NCI-H1694 (cell line): Measurements from ENCODE around the gene AFTPH.

ENCODE experiments used
- DNase-seq: peaks from one replicate; lab custom pipeline; 2025; lab: John Stamatoyannopoulos, UW

The AFTPH gene

DNA sequence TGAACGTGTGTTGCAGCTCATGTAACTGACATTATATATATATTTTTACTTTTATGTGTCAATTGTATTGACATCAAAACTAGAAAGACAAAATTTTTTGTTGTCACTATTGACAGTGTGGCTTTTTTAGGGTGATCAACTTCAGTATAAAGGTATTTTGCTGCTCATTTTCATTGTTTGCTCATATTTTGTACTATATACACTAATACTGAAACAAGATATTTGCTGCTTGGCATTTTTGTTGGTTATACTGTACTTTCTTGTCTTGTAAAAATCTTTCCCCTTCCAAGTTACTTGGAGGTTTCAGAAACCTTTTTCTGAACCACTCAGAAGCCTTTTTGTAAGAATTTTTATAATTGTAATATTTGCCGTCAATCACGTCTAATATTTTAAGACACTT is 16.5 kb downstream of the AFTPH start:
- no peak for DNase-seq

DNA sequence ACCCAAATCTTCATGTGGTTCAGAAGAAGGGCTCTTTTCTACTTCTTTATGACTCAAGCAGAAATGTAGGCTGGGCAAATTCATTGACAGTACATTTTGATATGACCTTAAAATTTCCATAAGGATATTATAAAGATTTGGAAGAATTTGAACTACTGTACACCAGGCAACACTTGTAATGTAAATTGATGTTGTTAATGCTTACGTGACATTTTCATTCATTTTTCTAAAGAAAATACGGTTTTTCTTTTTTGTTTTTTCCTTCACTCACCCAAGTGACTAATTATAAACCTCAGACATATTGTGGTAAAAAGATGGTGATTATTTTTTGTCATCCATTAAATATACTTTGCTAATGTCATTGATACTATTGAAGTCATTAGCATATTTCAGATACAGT is 17.4 kb downstream of the AFTPH start:
- DNase-seq = no peak

GRCh38 chr2:64542071-64543007 is 18.2 kb downstream of the AFTPH start:
- no peak for DNase-seq

DNA sequence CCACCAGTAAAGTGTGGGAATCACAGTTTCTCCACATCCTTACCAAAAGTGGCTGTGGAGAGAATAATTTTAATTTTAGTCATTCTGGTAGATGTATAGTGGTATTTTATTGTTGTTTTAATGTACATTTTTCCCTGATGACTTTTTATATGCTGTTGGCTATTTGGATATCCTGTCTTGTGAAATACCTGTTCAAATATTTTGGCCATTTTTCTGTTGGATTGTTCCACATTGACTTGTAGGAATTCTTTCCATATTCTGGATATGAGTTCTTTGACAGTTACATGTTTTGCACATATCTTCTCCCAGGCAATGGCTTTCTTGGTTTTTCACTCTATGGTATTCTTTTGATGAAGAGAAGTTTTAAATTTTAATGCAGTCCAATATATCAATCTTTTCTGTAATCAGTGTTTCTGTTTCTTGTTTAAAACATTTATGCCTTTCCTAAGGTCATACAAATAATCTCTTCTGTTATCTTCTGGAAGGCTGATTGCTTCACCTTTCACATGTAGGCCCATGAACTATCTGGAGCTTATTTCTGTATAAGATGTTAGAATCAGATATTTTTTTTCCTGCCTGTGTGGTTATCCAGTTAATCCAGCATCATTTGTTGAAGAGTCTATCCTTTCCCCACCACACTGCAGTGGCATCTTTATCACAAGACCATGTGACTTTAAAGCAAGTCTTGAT is 19.0 kb downstream of the AFTPH start:
- DNase-seq = no peak

DNA sequence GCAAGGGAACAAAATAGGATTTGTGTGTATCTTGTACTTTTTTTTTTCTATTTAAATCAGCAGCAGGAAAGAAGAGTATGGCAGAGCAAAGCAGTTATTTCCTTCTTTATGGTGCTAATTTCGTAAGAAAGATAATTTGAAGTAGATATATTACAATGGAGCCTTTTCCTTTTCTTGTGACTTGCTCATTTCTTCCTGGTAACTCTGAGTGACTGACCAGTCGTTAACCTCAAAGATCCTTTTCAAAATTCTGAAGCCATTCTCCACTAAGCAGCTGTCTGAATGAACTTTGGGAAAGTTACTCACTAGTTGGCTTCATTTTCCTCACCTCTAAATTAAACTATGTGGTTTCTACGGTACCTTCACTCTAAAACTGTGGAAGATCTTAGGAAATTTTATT is 24.6 kb downstream of the AFTPH start:
- no peak for DNase-seq

DNA sequence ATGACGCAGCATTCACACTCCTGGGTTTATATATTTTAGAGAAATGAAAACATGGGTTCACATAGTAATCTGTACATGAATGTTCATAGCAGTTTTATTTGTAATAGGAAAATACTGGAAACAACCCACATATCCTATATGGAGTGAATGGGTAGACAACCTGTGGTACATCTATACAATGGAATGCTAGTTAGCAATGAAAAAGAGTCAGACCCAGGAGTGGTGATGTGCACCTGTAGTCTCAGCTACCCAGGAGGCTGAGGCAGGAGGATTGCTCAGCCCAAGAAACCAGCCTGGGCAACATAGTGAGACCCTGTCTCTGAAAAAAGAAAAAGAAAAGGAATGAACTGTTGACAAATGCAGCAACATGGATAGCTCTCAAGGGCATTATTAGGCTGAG is 25.9 kb downstream of the AFTPH start:
- no peak for DNase-seq

DNA sequence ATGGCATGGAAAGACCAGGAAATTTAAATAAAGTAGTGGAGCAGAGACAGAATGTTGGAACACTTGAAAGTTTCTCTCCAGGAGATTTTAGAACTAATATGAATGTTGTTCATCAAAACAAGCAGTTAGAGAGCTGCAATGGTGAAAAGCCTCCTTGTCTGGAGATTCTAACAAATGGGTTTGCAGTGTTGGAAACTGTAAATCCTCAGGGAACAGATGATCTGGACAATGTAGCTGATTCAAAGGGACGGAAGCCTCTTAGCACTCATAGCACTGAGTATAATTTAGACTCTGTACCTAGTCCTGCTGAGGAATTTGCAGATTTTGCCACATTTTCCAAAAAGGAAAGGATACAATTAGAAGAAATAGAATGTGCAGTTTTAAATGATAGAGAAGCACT is 27.7 kb downstream of the AFTPH start:
- no peak for DNase-seq

DNA sequence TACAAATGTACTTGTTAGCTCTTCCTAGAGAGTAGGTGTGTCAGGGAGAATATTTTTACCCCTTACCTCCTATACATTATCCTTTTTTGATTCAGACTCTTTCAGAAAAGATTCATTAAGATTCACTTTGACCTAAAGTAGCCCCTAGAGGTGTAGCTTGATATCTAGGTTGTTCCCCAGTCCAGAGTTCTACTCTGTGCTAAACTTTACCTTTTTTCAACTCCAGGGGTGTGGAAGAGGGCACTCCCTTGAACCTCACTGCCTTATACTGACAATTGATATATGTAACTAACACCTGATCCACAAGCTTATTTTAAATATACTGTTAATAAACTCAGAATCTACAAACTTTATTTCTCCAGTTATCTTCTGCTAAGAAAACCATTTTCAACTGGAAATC is 30.0 kb downstream of the AFTPH start:
- no peak for DNase-seq

- no peak for DNase-seq
Observed at GRCh38 chr2:64558445-64559081, 34.4 kb downstream of the AFTPH start.

- peak; percentile 30 for DNase-seq
Observed at GRCh38 chr2:64562148-64562784, 38.1 kb downstream of the AFTPH start.

- DNase-seq = no peak
Observed at GRCh38 chr2:64563436-64563938, 39.4 kb downstream of the AFTPH start.

GRCh38 chr2:64565949-64566710 is 42.0 kb downstream of the AFTPH start:
- DNase-seq = no peak

GRCh38 chr2:64567473-64567872 is 43.3 kb downstream of the AFTPH start:
- DNase-seq = no peak

GRCh38 chr2:64568836-64569235 is 44.7 kb downstream of the AFTPH start:
- no peak for DNase-seq

GRCh38 chr2:64574871-64575270 is 50.7 kb downstream of the AFTPH start:
- no peak for DNase-seq

DNA sequence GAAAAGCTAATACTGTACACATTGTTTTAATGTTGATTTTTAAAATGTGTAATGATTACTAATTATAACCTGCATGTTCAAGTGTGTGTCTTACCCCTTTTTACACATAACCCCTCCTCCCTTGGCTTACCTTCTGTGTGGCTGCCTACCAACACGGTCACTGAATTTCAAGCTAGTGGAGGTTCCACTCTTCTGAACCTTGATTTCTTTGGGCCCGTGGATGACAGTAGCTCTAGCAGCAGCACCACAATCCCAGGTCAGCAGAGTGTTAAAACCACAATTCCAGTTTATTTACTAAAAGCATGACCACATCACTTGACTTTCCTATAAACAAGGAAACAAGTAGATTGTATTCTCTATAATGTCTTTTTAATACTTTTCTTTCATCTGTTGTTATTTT is 56.9 kb downstream of the AFTPH start:
- DNase-seq = no peak

GRCh38 chr2:64581777-64582539 is 57.8 kb downstream of the AFTPH start:
- DNase-seq = no peak

DNA sequence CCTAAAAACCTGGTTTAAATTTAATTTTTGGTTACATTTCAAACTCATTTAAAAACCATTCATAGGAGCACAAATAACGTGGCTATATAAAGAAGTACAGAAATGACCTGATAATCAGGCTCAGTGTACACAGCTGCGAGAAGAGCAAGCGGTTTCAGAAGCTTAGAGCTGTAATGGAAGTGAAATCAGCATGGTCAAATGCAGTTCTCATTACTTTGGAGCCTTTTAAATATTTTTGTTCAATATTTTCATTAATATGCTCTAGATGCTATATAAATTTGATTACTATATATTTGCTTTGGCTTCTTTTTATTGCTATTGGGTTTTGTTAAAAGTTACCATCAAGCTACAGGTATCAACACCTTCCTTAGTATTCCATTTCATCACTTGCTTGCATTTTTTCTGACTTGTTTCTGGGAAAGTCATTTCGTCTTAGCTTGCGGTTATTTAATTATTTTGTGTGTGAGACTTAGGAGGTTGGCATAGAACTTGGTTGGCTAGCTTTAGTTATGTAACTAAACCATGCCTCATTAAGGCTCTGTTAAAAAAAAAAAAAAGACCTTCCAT is 58.7 kb downstream of the AFTPH start:
- no peak for DNase-seq

- no peak for DNase-seq
Observed at GRCh38 chr2:64586054-64586453, 61.9 kb downstream of the AFTPH start.

- DNase-seq = peak; percentile 63
Observed at GRCh38 chr2:64586883-64587481, 62.9 kb downstream of the AFTPH start.
